Suprapubic skin (tissue), 3 donors: ENCODE results near the gene KCNE2.

Experiments used
- CTCF ChIP-seq, 2 donors: fragments of 200-600 bp in 1 of 2; fragments of 450-650 bp in 1 of 2; sonication (generic) in 1 of 2; IDR thresholded peaks; one replicate each; pipeline ENCODE4 v1.5.1; 2016 to 2019; ENCODE audit warnings: antibody characterized with exemption in 2 of 2, mild to moderate bottlenecking in 1 of 2, moderate library complexity in 1 of 2
- EP300 ChIP-seq: sonication (generic); formaldehyde crosslinking; IDR thresholded peaks from one replicate; pipeline ENCODE4 v1.6.1; 2017; ENCODE audit warnings: antibody characterized with exemption

- no peak for TF ChIP-seq CTCF (IDR thresholded peaks at IDR 0.05)
- no peak for TF ChIP-seq EP300
Observed at GRCh38 chr21:34340061-34340460, 23.7 kb upstream of the KCNE2 start.
